Measurements from ENCODE around the gene LAMTOR1.

Gene LAMTOR1

GRCh38 chr11:72080326-72081183, 22.5 kb downstream of the LAMTOR1 start, which contains the start of the genes LRRC51 and NUMA1:
Gene LRRC51, plus strand, starts transcription at chr11:72080850. Its CDS starts 8,234 bp downstream, at chr11:72089084.
Gene NUMA1, minus strand, starts transcription at chr11:72080542. Its CDS starts 44,599 bp downstream, at chr11:72035943.
- DNase-seq: peak; percentile 100

- DNase-seq: no peak
These were observed 23.2 kb downstream of the LAMTOR1 start for GRCh38 chr11:72079819-72080325.

- no peak for DNase-seq
These were observed 24.6 kb downstream of the LAMTOR1 start for GRCh38 chr11:72078477-72078876.

- no peak for DNase-seq
These were observed 27.3 kb downstream of the LAMTOR1 start for GRCh38 chr11:72075756-72076155.

- peak; percentile 33 for DNase-seq
These were observed 28.0 kb downstream of the LAMTOR1 start for GRCh38 chr11:72075109-72075508.

GRCh38 chr11:72072348-72072747, 30.7 kb downstream of the LAMTOR1 start:
- DNase-seq: peak; percentile 79

- no peak for DNase-seq
These were observed 32.6 kb downstream of the LAMTOR1 start for GRCh38 chr11:72070491-72070890.

- peak; percentile 74 for DNase-seq
These were observed 33.3 kb downstream of the LAMTOR1 start for GRCh38 chr11:72069787-72070251.

GRCh38 chr11:72069200-72069599, 33.9 kb downstream of the LAMTOR1 start:
- no peak for DNase-seq

GRCh38 chr11:72067676-72068075, 35.4 kb downstream of the LAMTOR1 start:
- DNase-seq: no peak

- DNase-seq: no peak
These were observed 35.8 kb downstream of the LAMTOR1 start for GRCh38 chr11:72067266-72067665.

GRCh38 chr11:72066855-72067254, 36.2 kb downstream of the LAMTOR1 start:
- DNase-seq: no peak

- DNase-seq: no peak
These were observed 41.2 kb downstream of the LAMTOR1 start for GRCh38 chr11:72061739-72062396.

- peak; percentile 82 for DNase-seq
These were observed 44.6 kb downstream of the LAMTOR1 start for GRCh38 chr11:72058416-72059034.

- no peak for DNase-seq
These were observed 54.2 kb downstream of the LAMTOR1 start for GRCh38 chr11:72048766-72049460.

Data from fibroblast of skin of scalp (primary cell).